Measurements from ENCODE around the gene DRC1.
"Not testable (repeated sequence)": the region's sequence is repeated elsewhere in the genome, so short reads cannot be mapped to it uniquely, and the experiment has no call there.

The DRC1 gene

DNA sequence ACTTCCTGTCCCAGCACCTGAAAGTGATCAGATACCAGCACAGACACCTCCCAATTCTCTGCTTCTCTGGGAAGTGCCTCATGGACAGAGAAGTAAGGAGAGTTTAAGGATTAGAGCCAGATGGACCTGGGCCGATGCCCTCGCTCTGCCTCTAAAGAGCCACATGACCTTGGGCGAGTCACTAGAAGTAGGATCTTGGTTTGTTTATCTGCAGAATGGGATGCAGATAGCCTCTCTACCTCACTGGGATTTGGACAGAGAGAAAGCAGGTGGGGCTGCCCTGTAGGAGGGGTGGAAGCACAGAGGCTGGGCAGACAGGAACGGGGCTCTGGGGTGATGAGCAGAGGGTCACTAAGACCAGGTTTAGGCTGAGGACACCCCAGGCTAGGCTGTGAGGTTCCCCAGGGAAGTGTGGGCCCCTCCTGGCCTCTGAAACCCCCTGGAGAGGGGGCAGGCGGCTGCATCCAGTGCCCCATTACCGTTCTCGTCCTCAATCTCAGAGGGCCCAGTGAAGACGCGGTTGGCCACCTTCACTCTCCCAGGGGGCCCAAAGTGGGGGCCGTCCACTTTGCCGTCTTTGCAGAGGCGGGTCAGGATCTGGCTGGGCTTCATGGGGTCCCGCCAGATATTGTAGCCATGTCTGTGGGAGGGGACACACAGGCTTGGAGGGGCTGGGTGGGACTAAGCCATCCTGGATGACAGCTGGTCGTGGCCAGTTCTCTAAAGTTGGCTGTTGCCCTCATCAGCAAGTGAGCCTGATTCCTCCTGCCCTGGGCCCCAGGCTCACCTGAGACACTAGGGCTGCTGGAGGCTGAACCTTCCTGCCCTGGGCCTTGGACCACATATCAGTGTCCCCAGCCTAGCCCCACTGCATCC, 62.9 kb downstream of the DRC1 start:
- DNase-seq = no peak

DNA sequence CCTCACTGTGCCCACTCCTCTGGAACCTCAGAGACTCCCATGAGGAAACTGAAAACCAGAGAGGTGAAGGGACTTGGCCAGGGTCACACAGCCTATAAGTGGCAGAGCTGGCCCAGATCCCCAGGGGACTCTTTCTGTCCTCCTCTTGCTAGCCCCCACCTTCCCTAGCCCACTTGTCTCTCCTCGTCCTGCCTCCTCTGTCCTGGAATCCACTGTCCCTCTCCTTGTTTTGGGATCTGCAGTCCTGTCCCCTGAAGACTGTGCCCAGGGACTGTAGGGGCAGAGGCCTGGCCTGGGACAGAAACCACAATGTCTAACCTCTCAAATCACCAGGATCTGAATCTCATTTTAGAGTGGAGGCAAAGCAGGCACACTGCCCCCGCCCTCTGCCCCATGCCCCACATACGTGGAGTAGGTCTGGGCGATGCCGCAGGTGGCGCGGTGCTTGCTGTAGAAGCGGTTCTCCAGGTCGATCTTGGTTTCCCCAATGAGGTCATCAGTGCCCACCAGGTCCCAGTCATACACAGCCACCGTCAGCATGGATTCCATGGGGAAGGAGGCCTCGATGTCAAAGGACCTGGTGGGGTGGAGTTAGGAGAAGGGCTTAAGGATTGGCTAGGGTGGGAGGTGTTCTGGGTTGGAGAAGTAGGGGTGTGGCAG, 63.7 kb downstream of the DRC1 start:
- DNase-seq = no peak

DNA sequence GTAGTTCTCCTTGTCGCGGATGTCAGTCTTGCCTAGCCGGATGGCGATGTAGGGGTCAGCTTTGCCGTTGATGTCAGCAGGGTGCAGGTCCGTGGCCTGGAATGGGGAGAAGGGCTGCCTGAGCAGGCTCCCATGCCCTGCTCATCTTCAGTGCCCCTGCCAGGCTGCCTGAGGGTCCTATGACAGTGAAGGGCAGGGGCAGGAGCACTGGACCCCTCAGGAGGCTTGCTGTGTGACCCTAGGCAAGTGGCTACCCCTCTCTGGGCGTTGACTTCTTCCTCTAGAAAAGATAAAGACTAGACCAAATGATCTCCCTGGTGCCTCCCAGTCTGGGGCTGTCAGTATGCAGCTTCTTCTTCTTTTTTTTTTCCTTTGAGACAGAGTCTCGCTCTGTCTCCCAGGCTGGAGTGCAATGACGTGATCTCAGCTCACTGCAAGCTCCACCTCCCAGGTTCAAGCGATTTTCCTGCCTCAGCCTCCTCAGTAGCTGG, 64.3 kb downstream of the DRC1 start:
- no peak for DNase-seq

DNA sequence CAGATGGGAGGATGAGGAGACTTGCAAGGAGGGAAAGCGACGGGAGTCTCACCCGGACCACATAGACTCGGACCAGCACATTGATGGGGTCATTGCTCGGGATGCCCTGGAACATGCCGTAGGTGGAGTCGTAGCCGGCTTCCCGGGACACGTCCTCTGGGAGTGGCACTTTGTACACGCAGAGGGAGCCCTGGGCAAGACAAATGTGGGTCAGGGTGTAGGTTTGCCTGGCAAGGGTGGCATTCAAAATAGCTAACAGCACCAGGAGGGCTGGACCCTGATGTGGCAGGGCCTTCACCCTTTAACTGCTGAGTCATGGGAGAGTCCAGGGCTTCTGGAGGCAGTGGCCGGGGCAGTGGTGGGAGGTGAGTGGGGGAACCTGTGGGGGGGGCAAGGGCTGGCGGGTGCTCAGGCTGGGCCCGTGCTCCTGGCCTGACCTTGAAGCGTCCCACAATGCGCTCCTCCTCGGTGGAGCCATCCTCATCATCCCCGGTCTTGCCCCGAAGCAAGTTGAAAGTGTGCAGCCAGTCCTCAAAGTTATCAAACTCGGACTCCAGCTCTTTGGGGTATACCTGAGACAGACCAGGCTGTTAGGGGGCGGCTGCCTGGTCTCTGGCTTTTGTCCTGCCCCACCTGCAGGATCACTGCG, 65.1 kb downstream of the DRC1 start:
- DNase-seq = no peak

DNA sequence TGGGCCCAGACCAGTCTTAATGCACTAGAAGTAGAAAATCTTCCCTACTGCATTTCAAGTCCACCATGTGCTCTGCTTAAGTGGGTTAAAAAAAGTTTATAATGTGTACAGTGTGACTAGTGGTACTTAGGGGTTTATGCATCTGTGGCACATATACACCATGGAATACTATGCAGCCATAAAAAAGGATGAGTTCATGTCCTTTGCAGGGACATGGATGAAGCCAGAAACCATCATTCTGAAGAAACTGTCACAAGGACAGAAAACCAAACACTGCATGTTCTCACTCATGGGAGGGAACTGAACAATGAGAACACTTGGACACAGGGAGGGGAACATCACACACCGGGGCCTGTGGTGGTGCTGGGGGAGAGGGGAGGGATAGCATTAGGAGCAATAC, 66.8 kb downstream of the DRC1 start:
- DNase-seq = not testable (repeated sequence)

DNA sequence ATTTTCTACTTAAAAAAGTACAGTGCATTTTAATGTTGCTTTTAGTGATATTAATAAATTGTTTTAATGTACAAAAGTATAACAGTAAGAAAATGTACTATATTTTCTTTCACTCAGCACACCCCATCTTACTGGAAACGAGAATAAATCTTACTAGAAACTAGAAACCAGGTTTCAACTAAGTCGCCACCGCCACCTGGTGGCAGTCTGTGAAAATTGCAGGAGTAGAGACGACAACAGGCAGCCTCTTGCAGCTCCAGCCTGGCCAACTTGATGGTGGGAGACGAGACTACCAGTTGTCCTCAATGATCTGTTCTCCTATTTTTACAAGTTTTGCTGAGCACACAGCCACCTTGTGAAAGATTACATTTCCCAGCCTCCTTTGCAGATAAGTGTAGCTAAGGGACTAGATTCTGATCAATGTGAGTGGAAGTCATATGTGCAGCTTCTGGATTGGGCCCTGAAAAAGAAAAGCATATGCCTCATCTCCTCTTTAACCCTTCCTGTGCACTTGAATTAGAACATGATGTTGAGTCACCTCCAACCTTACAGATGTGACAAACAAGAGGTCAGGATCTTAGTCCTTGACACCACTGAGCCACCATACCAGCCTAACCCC, 67.5 kb downstream of the DRC1 start:
- peak; percentile 83 for DNase-seq

DNA sequence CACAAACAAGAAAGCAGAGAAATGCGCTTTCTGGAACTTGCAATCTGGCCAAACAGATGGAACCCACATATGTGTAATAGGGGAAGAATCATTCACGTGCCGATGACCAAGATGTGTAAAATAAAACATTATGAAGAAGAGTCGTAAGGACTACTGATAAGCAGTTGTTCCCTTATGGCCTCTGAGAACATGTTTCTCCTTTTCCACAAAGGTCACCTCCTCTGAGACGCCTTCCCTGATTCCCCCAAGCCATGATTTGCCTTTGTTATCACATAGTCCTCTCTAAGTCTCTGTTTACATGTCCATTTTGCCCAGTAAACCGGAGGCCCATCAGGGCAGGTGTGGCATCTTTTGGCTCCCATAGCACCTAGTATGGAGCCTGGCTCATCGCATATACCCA, 68.2 kb downstream of the DRC1 start:
- DNase-seq = no peak

DNA sequence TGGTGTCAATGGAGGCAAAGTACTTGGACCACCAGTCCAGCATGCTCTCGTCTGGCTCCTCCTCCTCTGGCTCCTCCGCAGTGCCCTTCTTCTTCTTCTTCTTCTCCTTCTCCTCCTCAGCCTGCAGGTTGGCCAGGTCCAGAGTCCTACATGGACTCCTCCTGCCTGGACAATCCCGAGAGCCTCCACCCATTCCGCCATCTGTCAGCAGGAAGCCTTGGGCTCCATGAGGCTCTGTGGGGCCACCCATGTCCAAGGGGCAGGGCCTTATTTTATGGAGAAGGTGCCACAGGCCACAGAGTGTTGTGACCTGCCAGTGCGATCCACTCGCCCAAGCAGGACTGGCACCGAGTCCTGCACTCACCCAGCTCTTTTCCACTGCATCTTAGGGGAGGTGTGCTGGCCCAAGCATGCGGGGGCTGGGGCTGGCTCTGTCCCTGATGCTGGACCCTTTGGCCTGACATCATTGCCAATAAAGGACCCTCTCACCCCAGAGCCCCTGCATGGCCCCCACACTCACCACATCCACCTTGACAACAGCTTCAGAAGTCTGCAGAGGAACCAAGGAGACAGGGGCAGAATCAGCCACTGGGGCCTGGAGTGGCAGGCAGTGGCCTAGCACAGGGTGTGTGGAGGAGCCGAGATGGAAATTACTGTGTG, 69.0 kb downstream of the DRC1 start:
- DNase-seq = no peak

DNA sequence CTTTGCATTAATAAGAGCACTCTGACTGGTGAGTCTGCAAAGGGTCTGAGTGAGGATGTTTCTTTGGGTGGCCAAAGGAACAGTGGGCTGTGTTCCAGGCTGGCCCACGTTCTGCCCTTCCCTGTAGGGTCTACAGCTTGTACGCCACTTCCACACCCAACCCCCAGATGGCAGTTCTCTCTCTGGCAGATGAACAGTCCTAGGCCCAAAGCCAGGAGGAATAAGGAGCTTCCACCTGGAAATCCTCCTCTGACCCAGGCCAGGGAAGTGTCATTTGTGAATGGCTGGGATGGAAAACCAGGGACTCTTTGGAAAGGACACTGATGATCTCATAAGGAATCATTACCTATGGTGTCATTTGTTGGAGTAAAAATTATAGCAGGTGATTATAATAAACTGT, 69.6 kb downstream of the DRC1 start:
- no peak for DNase-seq

DNA sequence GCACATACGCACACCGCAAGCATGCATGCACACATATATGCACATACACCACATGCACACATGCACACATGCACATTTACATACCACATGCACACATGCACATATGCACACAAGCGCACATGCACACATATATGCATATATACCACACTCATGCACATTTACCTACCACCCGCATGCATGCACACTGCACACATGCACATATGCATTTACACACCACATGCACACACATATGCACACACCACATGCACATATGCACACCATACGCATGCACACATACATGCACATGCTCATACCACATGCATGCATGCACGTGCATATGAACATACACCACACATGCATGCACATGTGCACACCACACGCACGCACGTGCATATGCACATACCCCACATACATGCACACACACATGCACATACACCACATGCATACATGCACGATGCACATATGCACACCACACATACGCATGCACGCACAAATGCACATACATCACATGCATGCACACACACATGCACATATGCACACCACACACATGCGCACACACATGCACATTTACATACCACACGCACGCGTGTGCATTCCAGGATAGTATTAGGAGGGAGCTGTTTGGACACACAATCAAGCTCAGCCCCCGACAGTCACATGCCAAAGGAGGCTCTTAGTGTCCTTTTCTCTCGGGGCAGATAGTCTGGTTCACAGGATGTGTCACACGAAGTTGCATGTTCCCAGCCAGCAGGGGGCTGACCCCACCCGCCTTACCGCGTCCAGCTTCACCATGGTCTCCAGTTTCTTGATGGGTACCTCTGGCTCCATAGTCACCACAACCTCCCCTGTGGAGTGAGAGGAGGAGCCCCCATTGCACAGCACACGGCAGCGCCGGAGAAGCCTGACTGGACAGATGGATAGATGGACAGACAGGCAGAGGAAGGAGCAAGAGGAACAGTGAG, 70.3 kb downstream of the DRC1 start:
- no peak for DNase-seq

DNA sequence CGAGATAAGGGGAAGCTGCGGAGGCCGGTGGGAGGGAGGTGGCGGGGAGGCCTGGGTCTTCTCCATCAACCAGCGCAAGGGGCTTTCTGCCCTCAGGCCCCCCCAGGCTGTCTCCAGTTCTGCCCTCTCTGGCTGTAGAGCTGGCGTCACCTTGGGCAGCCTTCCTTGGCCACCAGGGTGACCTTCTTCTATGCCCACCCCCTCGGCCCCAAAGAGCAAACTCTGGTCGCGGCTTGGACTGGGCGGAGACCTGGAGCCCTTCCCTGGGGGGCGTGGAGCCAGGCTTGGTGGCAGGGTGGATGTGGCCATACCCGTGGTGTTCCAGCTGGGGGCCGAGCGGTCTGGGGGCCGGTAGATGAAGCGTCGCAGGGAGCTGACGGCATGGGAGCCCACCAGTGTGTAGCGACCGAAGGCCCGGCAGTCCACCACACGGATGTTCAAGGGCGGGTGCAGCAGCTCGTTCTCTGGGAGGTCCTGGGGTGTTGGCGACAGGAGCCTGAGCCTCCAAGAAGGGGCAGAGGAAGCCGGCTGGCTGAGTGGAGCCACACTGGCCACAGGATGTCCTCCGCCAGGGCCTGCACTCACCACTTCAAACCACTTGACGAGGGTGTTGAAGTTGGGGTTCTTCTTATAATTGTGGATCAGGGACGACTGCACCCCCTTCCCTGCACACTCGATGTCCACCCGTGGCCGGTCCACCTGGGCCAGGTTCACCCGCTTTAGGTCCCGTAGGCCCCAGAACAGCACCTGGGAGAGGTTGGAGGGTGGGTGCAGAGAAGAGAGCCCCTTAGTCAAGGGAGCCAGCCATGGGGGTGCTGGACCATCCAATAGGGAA, 71.3 kb downstream of the DRC1 start:
- DNase-seq = no peak

DNA sequence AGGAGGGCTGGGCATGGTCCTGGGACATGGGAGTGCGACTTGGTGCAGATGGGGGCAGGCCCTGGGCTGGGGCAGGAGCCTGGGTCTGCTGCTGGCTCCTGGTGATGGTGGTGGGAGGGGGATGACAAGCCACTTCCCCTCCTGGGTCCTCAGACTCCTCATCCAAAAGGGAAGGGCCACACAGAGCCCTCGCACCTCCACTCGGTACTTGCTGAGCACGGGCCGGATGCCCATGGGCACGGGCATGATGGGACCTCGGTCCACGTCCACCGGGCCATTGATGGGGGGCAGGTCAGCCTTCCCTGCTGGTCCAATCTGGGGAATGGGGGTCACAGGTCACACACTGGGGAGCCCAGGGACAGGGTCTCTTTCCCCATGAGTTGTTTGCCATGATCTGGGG, 72.1 kb downstream of the DRC1 start:
- DNase-seq = no peak

DNA sequence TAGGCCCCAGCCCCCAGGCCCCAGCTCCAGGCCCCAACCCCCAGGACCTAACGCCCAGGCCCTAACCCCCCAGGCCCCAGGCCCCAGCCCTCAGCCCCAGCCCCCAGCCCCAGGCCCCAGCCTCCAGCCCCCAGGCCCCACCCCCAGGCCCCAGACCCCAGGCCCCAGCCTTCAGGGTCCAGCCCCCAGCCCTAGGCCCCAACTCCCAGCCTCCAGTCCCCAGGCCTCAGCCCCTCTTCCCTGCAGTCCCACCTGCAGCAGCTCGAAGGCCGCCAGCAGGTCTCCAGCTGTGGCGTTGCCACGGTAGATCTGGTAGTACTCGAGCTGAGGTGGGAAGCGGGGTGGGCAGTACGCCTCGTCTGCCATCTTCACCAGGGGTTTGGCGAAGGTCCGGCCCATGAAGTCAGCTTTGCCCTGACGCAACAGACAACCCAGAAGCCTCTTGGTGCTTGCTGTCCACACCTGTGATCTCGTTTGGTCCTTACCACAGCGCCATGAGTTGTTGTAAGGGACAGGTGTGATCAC, 72.6 kb downstream of the DRC1 start:
- no peak for DNase-seq

DNA sequence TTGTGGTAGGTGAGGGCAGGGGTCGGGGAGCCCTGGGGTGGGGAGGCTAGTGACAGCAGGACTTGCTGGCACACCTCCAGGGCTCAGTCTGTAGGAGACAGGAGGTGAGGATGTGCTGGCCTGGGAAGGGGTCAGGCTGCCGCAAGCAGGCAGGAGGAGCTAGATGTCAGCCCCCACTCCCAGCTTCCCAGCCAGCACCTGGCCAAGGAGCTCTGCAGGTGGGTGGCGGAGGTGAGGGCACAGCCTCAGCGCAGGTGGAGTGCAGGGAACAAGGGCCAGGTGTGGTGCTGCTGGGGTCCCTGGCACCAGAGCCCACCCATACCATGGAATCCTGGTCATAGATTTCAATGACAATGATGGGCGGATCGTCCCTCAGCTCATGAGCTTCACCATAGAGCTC, 73.3 kb downstream of the DRC1 start:
- DNase-seq = no peak

DNA sequence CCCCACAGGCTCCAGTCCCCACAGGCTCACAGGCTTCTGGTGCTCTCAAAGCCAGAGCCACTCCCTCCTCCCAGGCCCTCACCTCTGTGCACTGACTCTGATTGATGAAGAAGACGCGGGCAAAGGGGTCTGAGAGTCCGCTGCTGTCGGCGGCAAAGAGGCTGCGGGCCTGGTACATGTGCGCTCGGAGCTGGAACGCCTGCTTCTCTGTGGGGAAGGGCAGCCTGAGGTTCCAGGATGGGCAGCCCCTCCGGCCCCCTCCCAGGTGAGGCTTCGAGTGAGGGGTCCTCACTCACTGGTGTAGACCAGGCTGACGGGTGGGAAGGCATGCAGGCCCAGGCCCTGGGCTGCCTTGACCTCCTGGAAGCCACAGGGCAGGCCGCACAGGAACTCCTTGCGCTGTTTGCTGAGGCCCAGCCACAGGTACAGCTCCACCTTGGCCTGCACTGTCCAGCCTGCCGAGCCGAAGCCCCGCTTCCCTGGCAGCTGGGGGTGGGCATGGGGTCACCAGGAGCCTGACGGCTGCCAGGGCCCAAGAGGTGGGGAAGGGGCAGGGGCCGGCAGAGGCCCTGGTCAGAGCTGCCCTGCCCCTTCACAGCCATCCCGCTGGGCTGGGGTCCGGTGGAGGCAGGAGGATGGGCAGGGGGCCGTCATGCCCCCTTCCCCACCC, 74.2 kb downstream of the DRC1 start:
- DNase-seq = no peak

DNA sequence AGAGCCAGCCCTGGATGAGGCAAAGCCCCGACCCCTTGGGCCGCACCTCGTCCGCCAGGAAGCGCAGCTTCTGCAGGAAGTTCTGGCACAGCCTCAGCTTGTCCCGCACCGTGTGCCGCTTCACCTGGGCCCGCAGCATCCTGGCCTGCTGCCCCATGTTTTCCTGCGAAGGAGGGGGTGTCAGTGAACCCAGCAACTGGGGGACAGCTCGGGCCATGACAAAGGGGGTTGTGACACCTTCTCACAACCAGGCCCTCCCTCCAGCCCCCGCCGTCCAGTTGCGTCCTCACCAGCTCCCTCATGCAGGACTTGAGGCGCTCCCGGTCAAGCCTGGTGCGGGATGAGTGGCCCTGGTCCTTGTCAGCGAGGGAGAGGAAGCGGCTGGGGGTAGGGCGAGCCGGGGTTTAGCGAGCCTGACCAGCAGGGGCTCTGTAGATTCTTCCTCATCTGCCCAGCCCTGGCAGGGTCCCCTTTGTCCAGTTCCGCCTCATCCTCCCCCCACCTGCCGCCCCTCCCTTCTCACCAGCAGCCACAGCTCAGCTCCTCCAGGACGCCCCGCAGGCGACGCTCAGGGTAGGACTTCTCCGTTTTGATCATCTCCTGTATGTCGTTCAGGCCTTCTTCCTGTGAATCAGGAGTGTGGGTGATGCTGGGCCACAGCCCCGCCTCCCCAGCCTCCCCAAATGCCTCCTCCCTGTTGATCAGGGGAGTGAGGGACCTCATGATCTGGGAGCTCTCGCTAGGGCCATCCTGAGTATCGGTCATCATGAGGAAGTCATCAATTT, 75.6 kb downstream of the DRC1 start:
- DNase-seq = no peak

DNA sequence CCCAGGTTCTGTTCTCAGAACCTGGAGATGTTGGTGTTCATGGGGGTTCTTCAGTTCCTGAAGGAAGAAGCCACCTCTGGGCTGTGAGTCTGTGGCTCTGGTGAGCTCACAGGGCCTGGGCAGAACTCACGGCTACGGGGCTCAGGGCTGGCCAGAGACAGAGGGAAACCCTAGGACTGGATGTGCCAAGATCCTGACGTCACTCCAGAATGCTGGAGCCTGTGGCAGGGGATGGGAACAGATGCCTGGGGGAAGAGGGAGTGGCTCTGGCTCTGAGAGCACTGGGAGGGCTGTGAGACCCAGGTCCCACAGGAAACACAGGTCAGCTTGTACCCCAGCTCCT, 76.2 kb downstream of the DRC1 start, which contains the start of gene OTOF:
Gene OTOF, minus strand, starts transcription at position 214 of the 343 bp plus-strand sequence.
- no peak for DNase-seq

DNA sequence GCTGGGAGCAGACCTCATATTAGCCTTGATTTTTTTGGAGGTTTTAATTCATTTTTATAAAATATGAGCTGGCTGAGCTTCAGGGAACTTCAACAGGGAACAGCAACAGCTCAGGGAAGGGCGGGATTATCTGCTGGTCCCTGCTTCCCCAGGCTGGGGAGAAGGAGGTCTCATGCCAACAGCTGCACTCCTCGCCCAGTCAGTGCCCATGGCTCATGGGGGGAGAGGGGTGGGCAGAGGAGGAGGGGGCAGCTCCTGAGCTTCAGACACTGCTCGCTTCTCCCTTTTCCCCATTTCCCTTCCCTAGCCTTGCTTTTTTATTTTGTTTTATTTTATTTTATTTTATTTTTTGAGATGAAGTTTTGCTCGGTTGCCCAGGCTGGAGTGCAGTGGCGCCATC, 76.6 kb downstream of the DRC1 start:
- no peak for DNase-seq

All from hematopoietic multipotent progenitor cell treated with erythropoietin and hydrocortisone succinate and interleukin-3 and kit ligand, for 8 days (in vitro differentiated cells).